AG04449 (cell line): ENCODE results near the gene LYST.
"Not testable (repeated sequence)": the region's sequence is repeated elsewhere in the genome, so short reads cannot be mapped to it uniquely, and the experiment has no call there.

Source experiments
- CTCF ChIA-PET: fragments of 350-600 bp; formaldehyde crosslinking; extraction: SDS; loops from one replicate; lab custom pipeline; 2021; ENCODE audit warnings: antibody characterized with exemption; lab: Yijun Ruan, JAX
- POLR2A ChIA-PET: fragments of 400-600, 350-600 bp; formaldehyde crosslinking; extraction: SDS; loops from one replicate; lab custom pipeline; 2020; ENCODE audit warnings: antibody characterized with exemption, inconsistent platforms; lab: Yijun Ruan, JAX
- DNase-seq: peaks from one replicate; pipeline ENCODE4 v3.0.0-alpha.2; 2010; ENCODE audit warnings: low read depth, low spot score
- H3K4me3 ChIP-seq: 2 replicates; pipeline ENCODE4 v1.5.1; 2011; ENCODE audit warnings: low read depth, mild to moderate bottlenecking, control low read depth, low read length
- TF ChIP-seq, protein P1 (sequence below): IDR thresholded peaks from one replicate; pipeline ENCODE4 v1.5.1; 2011; ENCODE audit warnings: mild to moderate bottlenecking, moderate library complexity, low read length, control low read depth, inconsistent platforms; ENCODE audit not compliant: insufficient read depth; ENCODE audit errors: missing control alignments

LYST gene

DNA sequence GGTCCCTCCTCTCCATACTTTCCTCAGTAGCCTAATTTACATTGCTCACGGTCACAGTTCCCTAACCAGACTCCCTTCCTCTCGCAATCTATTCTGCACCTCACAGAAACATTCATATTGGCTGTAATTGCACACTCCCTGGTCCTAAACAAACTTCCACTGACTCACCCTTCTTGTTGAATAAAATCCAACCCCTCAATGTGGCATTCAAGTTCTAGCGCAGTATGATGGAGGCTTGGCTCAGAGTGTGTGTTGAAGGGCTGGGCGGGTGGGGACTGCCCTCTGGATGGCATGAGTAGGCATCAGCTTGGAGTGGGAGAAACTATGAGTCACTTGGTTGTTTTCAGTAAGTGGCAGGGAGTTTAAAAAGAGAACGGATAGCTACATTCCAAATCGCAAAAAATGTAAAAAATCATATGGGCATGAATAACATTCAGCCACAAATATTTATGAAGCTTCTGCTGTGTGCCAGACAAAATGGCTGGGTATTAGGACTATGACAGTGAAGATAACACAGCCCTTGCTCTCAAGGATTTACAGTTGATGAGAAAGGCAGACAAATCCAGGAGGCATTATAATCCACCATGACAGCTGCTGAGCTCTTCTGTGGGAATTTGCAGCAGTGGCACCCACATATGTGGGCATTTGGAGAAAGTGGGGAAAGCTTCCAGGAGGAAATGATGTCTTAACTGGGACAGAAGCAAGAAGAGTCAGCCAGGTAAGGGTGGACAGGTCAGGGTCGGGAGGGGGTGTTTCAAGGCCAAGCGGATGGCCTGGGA is 42.2 kb upstream of the LYST start:
- DNase-seq = peak; percentile 67
- ChIA-PET POLR2A (interaction anchor here (1.1 to 1.3 kb wide), 2 partner anchors 9 to 43 kb away, joined by 3 to 10 read pairs; partner anchors contain the start of gene LYST), CTCF (interaction anchor here (0.9 to 2.3 kb wide), 3 partner anchors 43 to 404 kb away, joined by 3 to 8 read pairs (median 7); partner anchors contain the start of gene B3GALNT2)
- TF ChIP-seq, protein P1, sequence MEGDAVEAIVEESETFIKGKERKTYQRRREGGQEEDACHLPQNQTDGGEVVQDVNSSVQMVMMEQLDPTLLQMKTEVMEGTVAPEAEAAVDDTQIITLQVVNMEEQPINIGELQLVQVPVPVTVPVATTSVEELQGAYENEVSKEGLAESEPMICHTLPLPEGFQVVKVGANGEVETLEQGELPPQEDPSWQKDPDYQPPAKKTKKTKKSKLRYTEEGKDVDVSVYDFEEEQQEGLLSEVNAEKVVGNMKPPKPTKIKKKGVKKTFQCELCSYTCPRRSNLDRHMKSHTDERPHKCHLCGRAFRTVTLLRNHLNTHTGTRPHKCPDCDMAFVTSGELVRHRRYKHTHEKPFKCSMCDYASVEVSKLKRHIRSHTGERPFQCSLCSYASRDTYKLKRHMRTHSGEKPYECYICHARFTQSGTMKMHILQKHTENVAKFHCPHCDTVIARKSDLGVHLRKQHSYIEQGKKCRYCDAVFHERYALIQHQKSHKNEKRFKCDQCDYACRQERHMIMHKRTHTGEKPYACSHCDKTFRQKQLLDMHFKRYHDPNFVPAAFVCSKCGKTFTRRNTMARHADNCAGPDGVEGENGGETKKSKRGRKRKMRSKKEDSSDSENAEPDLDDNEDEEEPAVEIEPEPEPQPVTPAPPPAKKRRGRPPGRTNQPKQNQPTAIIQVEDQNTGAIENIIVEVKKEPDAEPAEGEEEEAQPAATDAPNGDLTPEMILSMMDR = no peak
- no peak overlapping the region for H3K4me3 ChIP-seq

DNA sequence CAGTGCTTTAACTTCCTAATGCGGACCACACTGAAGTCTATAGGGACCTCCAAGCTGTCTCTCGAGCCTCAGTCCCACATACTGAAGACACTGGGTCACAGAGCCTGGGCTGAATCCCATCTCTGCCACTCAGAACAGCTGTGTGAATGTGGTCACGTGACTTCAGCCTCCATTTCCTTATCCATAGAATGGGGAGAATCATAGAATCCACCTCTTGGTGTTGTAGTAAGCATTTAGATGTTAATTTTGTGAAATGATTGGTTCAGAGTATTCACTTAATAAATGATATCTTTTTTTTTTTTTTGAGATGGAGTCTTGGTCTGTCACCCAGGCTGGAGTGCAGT is 41.2 kb upstream of the LYST start:
- no peak overlapping the region for H3K4me3 ChIP-seq
- ChIA-PET POLR2A (no interaction called here), CTCF (interaction anchor here (1.1 to 2.3 kb wide), 3 partner anchors 10 to 51 kb away, joined by 3 to 8 read pairs (median 3); no protein-coding TSS in a partner anchor)
- no peak for DNase-seq
- TF ChIP-seq, protein P1 = no peak

DNA sequence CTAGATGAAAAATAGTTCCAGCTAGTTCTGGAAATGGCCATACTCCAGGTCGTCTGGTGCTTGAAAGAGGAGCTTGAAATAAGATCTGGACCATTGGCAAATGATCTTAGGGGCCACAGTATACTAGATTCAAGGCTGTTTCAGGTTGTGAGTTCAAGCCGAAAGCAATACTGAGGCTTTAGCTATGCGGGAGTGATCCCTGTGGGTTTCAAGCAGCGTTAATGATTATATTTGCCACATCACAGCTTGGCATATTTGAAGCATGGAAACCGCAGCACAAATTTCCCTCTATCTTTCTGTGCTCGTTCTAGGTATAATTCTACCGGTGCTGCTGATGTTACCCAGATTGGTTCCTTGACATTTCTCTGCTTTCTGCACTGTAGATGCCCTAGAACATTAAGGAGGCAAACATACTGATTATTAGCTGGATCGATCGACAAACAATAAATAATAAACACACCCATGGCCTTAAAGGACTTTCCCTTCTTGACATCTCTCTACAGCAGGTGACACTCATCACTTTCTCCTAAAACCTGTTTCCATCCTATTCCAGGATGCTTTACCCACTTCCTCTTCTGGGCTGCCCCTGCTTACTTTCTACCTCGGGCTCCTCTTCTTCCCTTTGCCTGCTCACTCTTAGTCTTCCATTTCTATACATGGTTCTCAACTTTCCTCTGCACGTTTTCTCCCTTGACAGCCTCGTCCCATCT is 40.6 kb upstream of the LYST start:
- H3K4me3 ChIP-seq = no peak overlapping the region
- TF ChIP-seq, protein P1 = no peak
- ChIA-PET POLR2A (no interaction called here), CTCF (interaction anchor here (0.9 to 1.2 kb wide), 4 partner anchors 9 to 52 kb away, joined by 3 read pairs; no protein-coding TSS in a partner anchor)
- DNase-seq = no peak

DNA sequence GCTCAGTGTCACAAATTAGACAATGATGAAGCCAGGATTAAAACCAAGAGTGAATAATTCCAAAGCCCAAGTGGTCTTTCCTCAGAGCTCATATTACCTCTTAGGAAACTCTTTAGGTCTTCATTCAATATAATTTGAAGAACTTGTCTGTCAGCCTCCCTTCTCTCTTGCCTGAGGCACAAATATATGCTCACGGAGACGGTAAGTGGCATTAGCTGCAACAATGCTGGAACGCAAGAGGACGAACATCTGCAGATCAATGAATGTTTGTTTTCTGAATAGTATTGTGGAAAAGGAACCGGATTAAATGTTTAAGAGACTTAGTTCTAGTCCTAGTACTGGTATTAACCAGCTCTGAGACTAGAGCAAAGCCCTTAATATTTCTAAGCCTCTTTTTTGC is 39.7 kb upstream of the LYST start:
- no peak for DNase-seq
- ChIA-PET POLR2A (no interaction called here), CTCF (interaction anchor here (0.9 kb wide), 1 partner anchor 13 kb away, joined by 3 read pairs; no protein-coding TSS in a partner anchor)
- H3K4me3 ChIP-seq = no peak overlapping the region
- TF ChIP-seq, protein P1 = no peak

DNA sequence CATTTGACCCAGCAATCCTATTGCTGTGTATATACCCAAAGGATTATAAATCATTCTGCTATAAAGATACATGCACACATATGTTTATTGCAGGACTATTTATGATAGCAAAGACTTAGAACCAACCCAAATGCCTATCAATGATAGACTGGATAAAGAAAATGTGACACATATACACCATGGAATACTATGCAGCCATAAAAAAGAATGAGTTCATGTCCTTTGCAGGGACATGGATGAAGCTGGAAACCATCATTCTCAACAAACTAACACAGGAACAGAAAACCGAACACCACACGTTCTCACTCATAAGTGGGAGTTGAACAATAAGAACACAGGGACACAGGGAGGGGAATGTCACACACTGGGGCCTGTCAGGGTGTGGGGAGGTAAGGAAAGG is 37.1 kb upstream of the LYST start:
- CTCF ChIA-PET, H3K4me3 ChIP-seq, POLR2A ChIA-PET, DNase-seq: not testable (repeated sequence)

DNA sequence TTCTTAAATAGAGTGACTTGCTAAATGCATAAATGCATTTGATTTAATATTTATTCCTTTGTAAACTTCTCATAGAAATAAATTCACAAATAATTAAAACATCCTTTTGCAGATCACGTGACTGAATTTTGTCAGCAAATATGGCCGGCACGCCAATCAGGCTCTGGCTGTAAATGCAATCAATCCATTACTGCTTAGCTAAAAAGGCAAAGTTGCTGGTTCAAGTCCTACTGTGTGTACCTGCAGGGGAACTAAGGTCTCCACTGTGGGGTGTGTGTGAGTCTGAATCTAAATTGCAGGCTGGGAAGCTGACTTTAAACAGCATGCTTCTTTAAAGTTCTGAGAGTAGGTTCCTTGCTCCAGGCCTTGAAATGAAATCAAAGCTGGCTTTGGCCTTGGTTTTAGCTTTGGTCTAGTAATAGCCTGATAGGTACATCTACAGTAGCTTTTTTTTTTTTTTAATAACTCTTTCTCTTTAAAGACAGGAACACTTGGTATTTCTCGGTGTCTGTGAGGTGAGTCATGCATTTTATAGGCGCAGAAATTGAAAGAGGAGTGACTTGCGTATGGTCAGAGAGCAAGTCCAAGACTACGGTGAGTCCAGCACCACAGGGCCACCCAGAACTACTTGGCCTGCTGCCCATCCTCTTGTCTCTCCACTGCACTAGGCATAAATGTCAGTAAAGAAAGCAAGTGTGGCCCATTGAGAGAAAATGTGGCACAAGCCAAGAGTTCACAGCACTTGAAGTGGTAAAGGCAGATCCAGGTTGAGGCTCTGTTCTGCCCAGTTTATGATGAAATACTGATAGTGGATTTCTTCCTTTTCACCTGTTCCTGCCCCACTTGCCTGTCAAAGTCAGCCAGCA is 36.2 kb upstream of the LYST start:
- no peak for DNase-seq
- CTCF ChIA-PET = interaction anchor here (0.6 to 1.3 kb wide), 4 partner anchors 9 to 389 kb away, joined by 3 to 5 read pairs (median 3); no protein-coding TSS in a partner anchor
- TF ChIP-seq, protein P1 = no peak
- POLR2A ChIA-PET = interaction anchor here (0.9 to 1.0 kb wide), 2 partner anchors 14 to 20 kb away, joined by 4 to 5 read pairs; no protein-coding TSS in a partner anchor
- H3K4me3 ChIP-seq = peak overlapping the region; percentile 18; the same call in 1 of the 2 replicates
